Endothelial cell (in vitro differentiated cells): ENCODE data around the gene MAGI1. TPM values are rescaled to one million over a fixed set of nuclear protein-coding genes. Genes with fewer than 3 reads are reported as not detected.

ENCODE experiments used
- DNase-seq: peaks from one replicate; pipeline ENCODE4 v3.0.0; 2021; ENCODE audit warnings: low spot score
- H3K27ac Mint-ChIP-seq: one replicate; pipeline ENCODE4 v1.8.0; 2021; ENCODE audit warnings: mixed read lengths, inconsistent platforms; ENCODE audit not compliant: unreplicated experiment
- H3K27me3 Mint-ChIP-seq: one replicate; pipeline ENCODE4 v1.8.0; 2021; ENCODE audit warnings: mild to moderate bottlenecking, moderate library complexity, mixed read lengths, inconsistent platforms; ENCODE audit not compliant: unreplicated experiment
- H3K36me3 Mint-ChIP-seq: one replicate; pipeline ENCODE4 v1.8.0; 2021; ENCODE audit warnings: mild to moderate bottlenecking, low read depth, mixed read lengths, inconsistent platforms; ENCODE audit not compliant: unreplicated experiment
- H3K4me1 Mint-ChIP-seq: one replicate; pipeline ENCODE4 v1.8.0; 2021; ENCODE audit warnings: mild to moderate bottlenecking, mixed read lengths, inconsistent platforms; ENCODE audit not compliant: unreplicated experiment
- H3K4me3 Mint-ChIP-seq: one replicate; pipeline ENCODE4 v1.8.0; 2021; ENCODE audit warnings: mild to moderate bottlenecking, mixed read lengths, inconsistent platforms; ENCODE audit not compliant: unreplicated experiment
- H3K9me3 Mint-ChIP-seq: one replicate; pipeline ENCODE4 v1.8.0; 2021; ENCODE audit warnings: mixed read lengths, inconsistent platforms; ENCODE audit not compliant: unreplicated experiment
- total RNA-seq: library from RNA; stranded (reverse); fragmentation: NEBNext Ultra II Directional; extraction: Animal tissue kit (Norgen Biotek cat#: 25700); gene quantifications from one replicate; pipeline ENCODE4 v1.2.1, GENCODE V29; 2021; ENCODE audit not compliant: unreplicated experiment
- TF ChIP-seq, protein P1 (sequence below): fragments of 200-600 bp; sonication (generic); IDR thresholded peaks from one replicate; pipeline ENCODE4 v1.5.0; 2021; ENCODE audit warnings: antibody characterized with exemption; ENCODE audit not compliant: unreplicated experiment

MAGI1 gene
- total RNA-seq, 1 donor from 2014 or later: 33.8 TPM

DNA sequence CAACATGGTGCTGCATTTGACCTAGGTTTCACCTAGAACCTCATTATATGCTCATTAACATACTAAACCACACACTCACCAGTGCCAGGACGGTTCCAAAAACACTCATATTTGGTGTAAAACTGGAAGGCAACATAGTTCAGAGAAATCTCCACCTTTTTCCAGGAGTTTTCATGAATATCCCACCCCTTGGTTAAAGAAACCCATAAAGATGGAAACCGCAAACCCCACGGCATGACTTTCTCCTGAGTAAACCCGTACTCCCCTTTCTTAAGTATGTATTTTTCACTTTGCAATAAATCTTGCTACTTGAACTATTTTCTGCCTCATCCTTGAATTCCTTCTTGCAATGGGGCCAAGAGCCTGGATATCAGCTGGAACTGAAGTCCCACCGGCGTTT is 379.3 kb downstream of the MAGI1 start:
- no peaks in the 10 kb centered on the region for H3K36me3 Mint-ChIP-seq
- no peak overlapping the region for H3K4me3 Mint-ChIP-seq
- no peak overlapping the region for H3K27ac Mint-ChIP-seq
- no peaks in the 10 kb centered on the region for H3K4me1 Mint-ChIP-seq
- H3K9me3 Mint-ChIP-seq: no peaks in the 10 kb centered on the region
- DNase-seq: no peak
- no peaks in the 10 kb centered on the region for H3K27me3 Mint-ChIP-seq
- TF ChIP-seq, protein P1, sequence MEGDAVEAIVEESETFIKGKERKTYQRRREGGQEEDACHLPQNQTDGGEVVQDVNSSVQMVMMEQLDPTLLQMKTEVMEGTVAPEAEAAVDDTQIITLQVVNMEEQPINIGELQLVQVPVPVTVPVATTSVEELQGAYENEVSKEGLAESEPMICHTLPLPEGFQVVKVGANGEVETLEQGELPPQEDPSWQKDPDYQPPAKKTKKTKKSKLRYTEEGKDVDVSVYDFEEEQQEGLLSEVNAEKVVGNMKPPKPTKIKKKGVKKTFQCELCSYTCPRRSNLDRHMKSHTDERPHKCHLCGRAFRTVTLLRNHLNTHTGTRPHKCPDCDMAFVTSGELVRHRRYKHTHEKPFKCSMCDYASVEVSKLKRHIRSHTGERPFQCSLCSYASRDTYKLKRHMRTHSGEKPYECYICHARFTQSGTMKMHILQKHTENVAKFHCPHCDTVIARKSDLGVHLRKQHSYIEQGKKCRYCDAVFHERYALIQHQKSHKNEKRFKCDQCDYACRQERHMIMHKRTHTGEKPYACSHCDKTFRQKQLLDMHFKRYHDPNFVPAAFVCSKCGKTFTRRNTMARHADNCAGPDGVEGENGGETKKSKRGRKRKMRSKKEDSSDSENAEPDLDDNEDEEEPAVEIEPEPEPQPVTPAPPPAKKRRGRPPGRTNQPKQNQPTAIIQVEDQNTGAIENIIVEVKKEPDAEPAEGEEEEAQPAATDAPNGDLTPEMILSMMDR: no peak

DNA sequence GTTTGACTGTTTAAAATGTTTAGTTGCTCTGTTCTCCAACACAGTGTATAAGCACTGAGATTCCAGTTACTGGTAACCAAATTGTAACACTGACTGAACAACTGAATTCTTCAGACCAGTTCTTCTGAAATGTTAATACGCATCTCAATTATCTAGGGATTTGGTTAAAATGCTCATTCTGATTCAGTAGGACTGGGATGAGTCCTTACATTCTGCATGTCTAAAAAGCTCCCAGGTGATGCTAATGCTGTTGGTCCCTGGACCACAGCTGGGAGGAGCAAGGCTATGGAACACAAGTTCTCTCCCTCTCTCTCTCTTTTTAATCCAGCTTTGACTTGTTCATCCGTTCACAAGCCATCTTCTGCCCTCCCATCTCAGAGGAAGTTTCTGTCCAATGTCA is 380.3 kb downstream of the MAGI1 start:
- H3K9me3 Mint-ChIP-seq: no peaks in the 10 kb centered on the region
- TF ChIP-seq, protein P1: no peak
- DNase-seq: no peak
- no peak overlapping the region for H3K4me3 Mint-ChIP-seq
- H3K36me3 Mint-ChIP-seq: no peaks in the 10 kb centered on the region
- H3K27ac Mint-ChIP-seq: no peak overlapping the region
- H3K27me3 Mint-ChIP-seq: no peaks in the 10 kb centered on the region
- H3K4me1 Mint-ChIP-seq: no peaks in the 10 kb centered on the region

DNA sequence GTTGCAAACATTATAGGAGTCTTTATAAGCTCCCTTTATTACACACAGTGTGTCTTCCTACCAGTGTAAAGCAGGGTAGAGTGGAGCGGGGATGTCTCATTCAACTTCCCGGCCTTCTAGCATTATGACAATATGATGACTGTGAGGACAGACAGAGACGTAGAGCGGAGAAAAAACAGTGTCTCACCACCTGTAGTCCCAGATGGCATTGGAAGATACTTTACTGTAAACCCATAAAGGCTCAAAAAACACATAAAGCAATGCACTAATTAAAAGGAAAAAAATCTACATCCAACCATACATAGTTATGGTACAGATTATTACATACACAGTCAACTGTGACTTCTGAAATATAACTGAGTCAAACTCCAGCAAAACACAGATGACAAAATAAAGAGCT is 383.7 kb downstream of the MAGI1 start:
- Mint-ChIP-seq H3K27me3 (no peaks in the 10 kb centered on the region), H3K4me1 (no peaks in the 10 kb centered on the region), H3K4me3 (no peak overlapping the region), H3K9me3 (no peaks in the 10 kb centered on the region), H3K27ac (no peak overlapping the region), H3K36me3 (no peaks in the 10 kb centered on the region)
- DNase-seq: no peak
- TF ChIP-seq, protein P1: no peak

DNA sequence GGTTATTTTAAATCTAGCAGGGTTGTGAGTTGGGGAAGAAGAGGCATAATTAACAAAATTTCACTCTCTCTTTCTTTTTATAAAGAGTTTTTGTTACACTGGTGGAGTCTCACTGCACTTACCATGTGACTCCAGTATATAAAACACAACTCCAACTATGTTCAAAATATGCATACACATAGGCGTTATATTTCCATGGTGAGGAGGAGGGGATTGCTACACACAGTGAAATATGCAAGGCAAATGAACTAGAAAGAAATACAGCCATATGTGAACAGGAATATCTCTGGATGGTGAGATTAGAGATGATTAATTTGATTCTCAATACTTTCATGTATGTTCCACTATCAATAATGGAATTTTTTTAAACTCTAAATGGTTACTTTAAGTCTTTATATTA is 385.0 kb downstream of the MAGI1 start:
- H3K4me3 Mint-ChIP-seq: no peak overlapping the region
- no peaks in the 10 kb centered on the region for H3K36me3 Mint-ChIP-seq

DNA sequence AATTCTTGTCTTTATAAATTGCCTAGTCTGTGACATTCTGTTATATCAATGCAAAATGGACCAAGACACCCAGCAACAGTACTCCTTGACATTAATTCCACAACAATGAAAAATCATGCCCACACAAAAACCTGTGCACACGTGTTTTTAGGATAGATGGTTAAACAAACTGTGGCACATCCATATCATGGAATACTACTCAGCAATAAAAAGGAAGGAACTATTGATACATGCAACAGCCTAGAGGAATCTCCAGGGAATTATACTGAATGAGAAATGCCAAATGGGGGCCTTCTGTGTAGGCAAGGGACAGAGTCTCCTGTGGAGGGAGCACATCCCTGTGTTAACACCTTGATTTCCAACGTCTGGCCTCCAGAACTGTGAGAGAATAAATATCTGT is 388.5 kb downstream of the MAGI1 start:
- Mint-ChIP-seq H3K36me3 (no peaks in the 10 kb centered on the region), H3K9me3 (no peaks in the 10 kb centered on the region), H3K4me1 (no peaks in the 10 kb centered on the region), H3K4me3 (no peak overlapping the region), H3K27ac (no peak overlapping the region), H3K27me3 (no peaks in the 10 kb centered on the region)
- TF ChIP-seq, protein P1: no peak
- no peak for DNase-seq

More for the DNA sequence above, 385.0 kb downstream of the MAGI1 start:
- no peak for DNase-seq
- no peaks in the 10 kb centered on the region for H3K4me1 Mint-ChIP-seq
- TF ChIP-seq, protein P1: no peak
- H3K27ac Mint-ChIP-seq: no peak overlapping the region
- no peaks in the 10 kb centered on the region for H3K9me3 Mint-ChIP-seq
- no peaks in the 10 kb centered on the region for H3K27me3 Mint-ChIP-seq
